PFSK-1 (cell line): ENCODE measurements around the gene NTSR2.

Experiments
- POLR2AphosphoS5 ChIP-seq: IDR thresholded peaks from 2 replicates; pipeline ENCODE4 v1.6.1; 2012; ENCODE audit warnings: low read depth, mild to moderate bottlenecking, control low read depth, low read length, moderate library complexity
- REST ChIP-seq, 2 experiments: IDR thresholded peaks; 2 replicates each; pipeline versions ENCODE4 v1.6.1 to v1.8.0; 2011 to 2012; ENCODE audit warnings: low read depth in 2 of 2, low read length in 2 of 2, control low read depth in 1 of 2, inconsistent platforms in 1 of 2, mild to moderate bottlenecking in 1 of 2, moderate library complexity in 1 of 2; ENCODE audit not compliant: insufficient read depth in 1 of 2
- SIN3A ChIP-seq: IDR thresholded peaks from 2 replicates; pipeline ENCODE4 v1.6.1; 2012; ENCODE audit warnings: mild to moderate bottlenecking, low read length, moderate library complexity, borderline replicate concordance; ENCODE audit not compliant: insufficient read depth

GRCh38 chr2:11629215-11629614 lies 40.8 kb downstream of the NTSR2 start:
- no peak for TF ChIP-seq POLR2AphosphoS5
- no peak for TF ChIP-seq REST (IDR thresholded peaks at IDR 0.05; ENCODE audit: insufficient read depth in 1 of 2, low read depth in 2 of 2, low read length in 2 of 2)
- no peak for TF ChIP-seq SIN3A
